Measurements from ENCODE around the gene ARHGDIG. TPM values are rescaled to one million over a fixed set of nuclear protein-coding genes. Genes with fewer than 3 reads are reported as not detected.

ARHGDIG gene
- total and polyA plus RNA-seq, 9 of the 15 experiments (the other 6 are each of a cell fraction or from before 2014, with no cell fraction given), result 0.36 to 2.5 (median 0.64) TPM; not detected in 2

DNA sequence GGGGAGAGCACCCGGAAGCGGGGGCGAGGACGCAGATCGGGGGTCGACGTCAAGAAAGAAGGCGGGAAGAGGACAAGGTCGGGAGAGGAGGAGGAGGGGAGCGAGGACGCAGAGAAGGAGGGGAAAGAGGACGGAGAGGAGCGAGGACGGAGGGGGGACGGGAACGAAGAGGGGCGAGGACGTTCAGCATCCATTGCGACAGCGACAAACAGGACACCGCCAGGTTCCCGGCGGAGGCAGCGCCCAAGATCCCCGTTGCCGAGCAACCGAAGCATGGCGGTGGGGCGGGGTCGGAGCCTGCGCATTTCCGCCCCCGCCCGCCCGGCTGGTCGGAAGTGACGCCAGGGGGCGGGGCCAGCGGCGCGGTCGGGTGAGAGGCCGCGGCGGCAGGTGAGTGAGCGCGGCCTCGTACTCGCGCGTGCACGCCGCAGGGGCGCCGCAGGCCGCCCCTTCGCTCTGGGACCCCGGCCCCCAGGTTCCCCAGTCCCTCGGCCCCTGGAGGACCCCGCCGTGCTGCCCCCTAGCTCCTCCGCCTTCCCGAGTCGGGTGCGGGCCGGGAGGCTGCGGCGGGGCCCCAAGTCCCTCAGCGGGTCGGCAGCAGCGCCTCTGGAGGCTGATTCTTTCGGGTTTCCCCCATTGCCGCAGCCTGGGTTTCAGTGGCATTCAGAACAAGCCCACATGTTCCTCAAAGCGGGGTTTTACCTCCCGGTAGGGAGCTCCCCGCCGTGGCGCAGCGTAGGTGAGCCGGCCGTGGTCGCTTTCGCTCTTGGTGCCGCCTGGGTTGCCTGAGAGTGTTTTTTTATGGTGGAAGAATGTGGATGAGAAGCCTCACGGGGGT is 45.7 kb upstream of the ARHGDIG start, which contains the start of gene FAM234A (continued):
- no peak for TF ChIP-seq PBX2 (CRISPR knock-in tag; IDR thresholded peaks at IDR 0.05; ENCODE audit: low read depth)
- TF ChIP-seq PBX2 (tag; conservative IDR thresholded peaks at IDR 0.05; ENCODE audit: low read depth), result no peak
- TF ChIP-seq E2F4 (CRISPR knock-in tag; IDR thresholded peaks at IDR 0.05; ENCODE audit: low read depth), result no peak
- no peak for TF ChIP-seq MED1 (CRISPR knock-in tag; IDR thresholded peaks at IDR 0.05; ENCODE audit: borderline replicate concordance)
- TF ChIP-seq MAX (CRISPR knock-in tag; IDR thresholded peaks at IDR 0.05), result peak; percentile 70
- no peak for TF ChIP-seq ZNF668 (CRISPR knock-in tag; IDR thresholded peaks at IDR 0.05)
- TF ChIP-seq THRB (CRISPR knock-in tag; conservative IDR thresholded peaks at IDR 0.05), result 0 out of 2 replicates have a peak, but pooled peaks have one; percentile 71
- peak; percentile 39; the same call in 1 of the 2 replicates for TF ChIP-seq SMARCA4 (IDR thresholded peaks at IDR 0.05)
- TF ChIP-seq NKRF (IDR thresholded peaks at IDR 0.05; ENCODE audit: borderline replicate concordance), result peak; percentile 96
- TF ChIP-seq, protein P1, sequence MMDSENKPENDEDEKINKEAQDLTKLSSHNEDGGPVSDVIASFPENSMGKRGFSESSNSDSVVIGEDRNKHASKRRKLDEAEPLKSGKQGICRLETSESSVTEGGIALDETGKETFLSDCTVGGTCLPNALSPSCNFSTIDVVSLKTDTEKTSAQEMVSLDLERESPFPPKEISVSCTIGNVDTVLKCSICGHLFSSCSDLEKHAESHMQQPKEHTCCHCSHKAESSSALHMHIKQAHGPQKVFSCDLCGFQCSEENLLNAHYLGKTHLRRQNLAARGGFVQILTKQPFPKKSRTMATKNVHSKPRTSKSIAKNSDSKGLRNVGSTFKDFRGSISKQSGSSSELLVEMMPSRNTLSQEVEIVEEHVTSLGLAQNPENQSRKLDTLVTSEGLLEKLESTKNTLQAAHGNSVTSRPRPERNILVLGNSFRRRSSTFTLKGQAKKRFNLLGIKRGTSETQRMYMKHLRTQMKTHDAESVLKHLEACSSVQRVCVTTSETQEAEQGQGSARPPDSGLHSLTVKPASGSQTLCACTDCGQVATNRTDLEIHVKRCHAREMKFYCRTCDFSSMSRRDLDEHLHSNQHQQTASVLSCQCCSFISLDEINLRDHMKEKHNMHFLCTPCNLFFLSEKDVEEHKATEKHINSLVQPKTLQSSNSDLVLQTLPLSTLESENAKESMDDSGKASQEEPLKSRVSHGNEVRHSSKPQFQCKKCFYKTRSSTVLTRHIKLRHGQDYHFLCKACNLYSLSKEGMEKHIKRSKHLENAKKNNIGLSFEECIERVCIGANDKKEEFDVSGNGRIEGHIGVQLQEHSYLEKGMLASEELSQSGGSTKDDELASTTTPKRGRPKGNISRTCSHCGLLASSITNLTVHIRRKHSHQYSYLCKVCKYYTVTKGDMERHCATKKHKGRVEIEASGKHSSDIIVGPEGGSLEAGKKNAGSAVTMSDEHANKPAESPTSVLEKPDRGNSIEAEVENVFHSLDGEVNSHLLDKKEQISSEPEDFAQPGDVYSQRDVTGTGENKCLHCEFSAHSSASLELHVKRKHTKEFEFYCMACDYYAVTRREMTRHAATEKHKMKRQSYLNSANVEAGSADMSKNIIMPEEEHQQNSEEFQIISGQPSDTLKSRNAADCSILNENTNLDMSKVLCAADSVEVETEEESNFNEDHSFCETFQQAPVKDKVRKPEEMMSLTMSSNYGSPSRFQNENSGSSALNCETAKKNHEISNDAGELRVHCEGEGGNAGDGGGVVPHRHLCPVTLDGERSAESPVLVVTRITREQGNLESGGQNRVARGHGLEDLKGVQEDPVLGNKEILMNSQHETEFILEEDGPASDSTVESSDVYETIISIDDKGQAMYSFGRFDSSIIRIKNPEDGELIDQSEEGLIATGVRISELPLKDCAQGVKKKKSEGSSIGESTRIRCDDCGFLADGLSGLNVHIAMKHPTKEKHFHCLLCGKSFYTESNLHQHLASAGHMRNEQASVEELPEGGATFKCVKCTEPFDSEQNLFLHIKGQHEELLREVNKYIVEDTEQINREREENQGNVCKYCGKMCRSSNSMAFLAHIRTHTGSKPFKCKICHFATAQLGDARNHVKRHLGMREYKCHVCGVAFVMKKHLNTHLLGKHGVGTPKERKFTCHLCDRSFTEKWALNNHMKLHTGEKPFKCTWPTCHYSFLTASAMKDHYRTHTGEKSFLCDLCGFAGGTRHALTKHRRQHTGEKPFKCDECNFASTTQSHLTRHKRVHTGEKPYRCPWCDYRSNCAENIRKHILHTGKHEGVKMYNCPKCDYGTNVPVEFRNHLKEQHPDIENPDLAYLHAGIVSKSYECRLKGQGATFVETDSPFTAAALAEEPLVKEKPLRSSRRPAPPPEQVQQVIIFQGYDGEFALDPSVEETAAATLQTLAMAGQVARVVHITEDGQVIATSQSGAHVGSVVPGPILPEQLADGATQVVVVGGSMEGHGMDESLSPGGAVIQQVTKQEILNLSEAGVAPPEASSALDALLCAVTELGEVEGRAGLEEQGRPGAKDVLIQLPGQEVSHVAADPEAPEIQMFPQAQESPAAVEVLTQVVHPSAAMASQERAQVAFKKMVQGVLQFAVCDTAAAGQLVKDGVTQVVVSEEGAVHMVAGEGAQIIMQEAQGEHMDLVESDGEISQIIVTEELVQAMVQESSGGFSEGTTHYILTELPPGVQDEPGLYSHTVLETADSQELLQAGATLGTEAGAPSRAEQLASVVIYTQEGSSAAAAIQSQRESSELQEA (IDR thresholded peaks at IDR 0.05; ENCODE audit: low read depth), result no peak
